Ishikawa (cell line): ENCODE measurements around the gene GCN1.

ENCODE experiments used
- CEBPB ChIP-seq: IDR thresholded peaks from 2 replicates; pipeline ENCODE4 v1.6.1; 2012
- CREB1 ChIP-seq: IDR thresholded peaks from 2 replicates; pipeline ENCODE4 v1.6.1; 2012; ENCODE audit warnings: low read depth
- EGR1 ChIP-seq: IDR thresholded peaks from 2 replicates; pipeline ENCODE4 v1.6.1; 2012
- EP300 ChIP-seq: IDR thresholded peaks from 2 replicates; pipeline ENCODE4 v1.6.1; 2012; ENCODE audit warnings: borderline replicate concordance
- FOXM1 ChIP-seq: IDR thresholded peaks from 2 replicates; pipeline ENCODE4 v1.6.1; 2012; ENCODE audit warnings: low read depth, borderline replicate concordance
- NFIC ChIP-seq: IDR thresholded peaks from 2 replicates; pipeline ENCODE4 v1.6.1; 2012
- RAD21 ChIP-seq: IDR thresholded peaks from 2 replicates; pipeline ENCODE4 v1.6.1; 2012; ENCODE audit warnings: low read depth
- TAF1 ChIP-seq: IDR thresholded peaks from 2 replicates; pipeline ENCODE4 v1.6.1; 2012; ENCODE audit warnings: low read depth, mild to moderate bottlenecking
- TCF12 ChIP-seq: IDR thresholded peaks from 2 replicates; pipeline ENCODE4 v1.6.1; 2012; ENCODE audit warnings: low read depth
- TEAD4 ChIP-seq: IDR thresholded peaks from 2 replicates; pipeline ENCODE4 v1.6.1; 2012
- USF1 ChIP-seq: IDR thresholded peaks from 2 replicates; pipeline ENCODE4 v1.6.1; 2012
- YY1 ChIP-seq: IDR thresholded peaks from 2 replicates; pipeline ENCODE4 v1.6.1; 2012; ENCODE audit warnings: low read depth
- ZBTB7A ChIP-seq: IDR thresholded peaks from 2 replicates; pipeline ENCODE4 v1.6.1; 2012; ENCODE audit warnings: low read depth
- TF ChIP-seq, protein P1 (sequence below): IDR thresholded peaks from 2 replicates; pipeline ENCODE4 v1.6.1; 2012
- TF ChIP-seq, protein P2 (sequence below): IDR thresholded peaks from 2 replicates; pipeline ENCODE4 v1.6.1; 2012; ENCODE audit warnings: low read depth, mild to moderate bottlenecking

GCN1 gene

GRCh38 chr12:120140603-120141002 is 53.9 kb downstream of the GCN1 start:
- TF ChIP-seq CEBPB (no peak), TCF12 (no peak), TEAD4 (no peak)

GRCh38 chr12:120139958-120140357 is 54.6 kb downstream of the GCN1 start:
- TF ChIP-seq TEAD4, result no peak
- TF ChIP-seq NFIC, result no peak
- TF ChIP-seq USF1, result no peak
- no peak for TF ChIP-seq RAD21
- no peak for TF ChIP-seq ZBTB7A
- TF ChIP-seq FOXM1, result no peak
- TF ChIP-seq CEBPB, result no peak
- TF ChIP-seq YY1, result no peak
- TF ChIP-seq TCF12, result no peak
- TF ChIP-seq EP300, result no peak
- TF ChIP-seq EGR1, result no peak
- TF ChIP-seq, protein P1, sequence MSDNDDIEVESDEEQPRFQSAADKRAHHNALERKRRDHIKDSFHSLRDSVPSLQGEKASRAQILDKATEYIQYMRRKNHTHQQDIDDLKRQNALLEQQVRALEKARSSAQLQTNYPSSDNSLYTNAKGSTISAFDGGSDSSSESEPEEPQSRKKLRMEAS, result no peak
- no peak for TF ChIP-seq TAF1
- TF ChIP-seq, protein P2, sequence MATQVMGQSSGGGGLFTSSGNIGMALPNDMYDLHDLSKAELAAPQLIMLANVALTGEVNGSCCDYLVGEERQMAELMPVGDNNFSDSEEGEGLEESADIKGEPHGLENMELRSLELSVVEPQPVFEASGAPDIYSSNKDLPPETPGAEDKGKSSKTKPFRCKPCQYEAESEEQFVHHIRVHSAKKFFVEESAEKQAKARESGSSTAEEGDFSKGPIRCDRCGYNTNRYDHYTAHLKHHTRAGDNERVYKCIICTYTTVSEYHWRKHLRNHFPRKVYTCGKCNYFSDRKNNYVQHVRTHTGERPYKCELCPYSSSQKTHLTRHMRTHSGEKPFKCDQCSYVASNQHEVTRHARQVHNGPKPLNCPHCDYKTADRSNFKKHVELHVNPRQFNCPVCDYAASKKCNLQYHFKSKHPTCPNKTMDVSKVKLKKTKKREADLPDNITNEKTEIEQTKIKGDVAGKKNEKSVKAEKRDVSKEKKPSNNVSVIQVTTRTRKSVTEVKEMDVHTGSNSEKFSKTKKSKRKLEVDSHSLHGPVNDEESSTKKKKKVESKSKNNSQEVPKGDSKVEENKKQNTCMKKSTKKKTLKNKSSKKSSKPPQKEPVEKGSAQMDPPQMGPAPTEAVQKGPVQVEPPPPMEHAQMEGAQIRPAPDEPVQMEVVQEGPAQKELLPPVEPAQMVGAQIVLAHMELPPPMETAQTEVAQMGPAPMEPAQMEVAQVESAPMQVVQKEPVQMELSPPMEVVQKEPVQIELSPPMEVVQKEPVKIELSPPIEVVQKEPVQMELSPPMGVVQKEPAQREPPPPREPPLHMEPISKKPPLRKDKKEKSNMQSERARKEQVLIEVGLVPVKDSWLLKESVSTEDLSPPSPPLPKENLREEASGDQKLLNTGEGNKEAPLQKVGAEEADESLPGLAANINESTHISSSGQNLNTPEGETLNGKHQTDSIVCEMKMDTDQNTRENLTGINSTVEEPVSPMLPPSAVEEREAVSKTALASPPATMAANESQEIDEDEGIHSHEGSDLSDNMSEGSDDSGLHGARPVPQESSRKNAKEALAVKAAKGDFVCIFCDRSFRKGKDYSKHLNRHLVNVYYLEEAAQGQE, result no peak
- no peak for TF ChIP-seq CREB1

GRCh38 chr12:120138366-120138765 is 56.1 kb downstream of the GCN1 start:
- TF ChIP-seq USF1, result no peak
- TF ChIP-seq FOXM1, result no peak
- no peak for TF ChIP-seq EP300
- TF ChIP-seq NFIC, result no peak
- TF ChIP-seq ZBTB7A, result no peak
- TF ChIP-seq TEAD4, result no peak
- TF ChIP-seq, protein P2, result no peak
- TF ChIP-seq RAD21, result no peak
- TF ChIP-seq TCF12, result no peak
- no peak for TF ChIP-seq CREB1
- TF ChIP-seq, protein P1, result no peak
- no peak for TF ChIP-seq CEBPB
- TF ChIP-seq YY1, result no peak
- TF ChIP-seq TAF1, result no peak

GRCh38 chr12:120137833-120138232 is 56.7 kb downstream of the GCN1 start:
- TF ChIP-seq CREB1 (no peak), FOXM1 (no peak), USF1 (no peak), EGR1 (no peak), TEAD4 (no peak), NFIC (no peak), CEBPB (no peak), EP300 (no peak), TCF12 (no peak), ZBTB7A (no peak), RAD21 (no peak), TAF1 (no peak), YY1 (no peak)
- TF ChIP-seq, protein P2, result no peak
- TF ChIP-seq, protein P1, result no peak
